Measurements from ENCODE around the gene OR8A1. TPM values are rescaled to one million over a fixed set of nuclear protein-coding genes. Genes with fewer than 3 reads are reported as not detected.
A peak's percentile ranks its signal among the peaks of the same experiment; 100 is the strongest.

Gene OR8A1
- total and polyA plus RNA-seq, 2 donors from 2014 or later = not detected

DNA sequence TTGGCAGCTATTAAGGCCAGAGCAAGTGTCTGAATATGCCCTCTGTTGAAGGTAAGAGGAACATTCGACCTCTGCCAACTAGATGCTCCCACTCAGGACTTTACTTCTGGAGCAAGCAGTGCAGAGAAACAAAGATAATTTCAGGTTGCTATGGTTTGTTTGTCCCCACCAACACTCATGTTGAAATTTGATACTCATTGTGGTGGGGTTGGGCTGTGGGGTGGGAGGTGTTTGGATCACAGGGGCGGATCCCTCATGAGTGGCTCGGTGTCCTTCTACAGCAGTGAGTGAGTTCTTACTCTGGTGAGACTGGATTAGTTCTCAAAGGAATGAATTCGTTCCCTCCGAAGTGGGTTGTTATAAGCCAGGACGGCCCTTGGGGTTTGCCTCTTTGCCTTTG lies 12.0 kb downstream of the OR8A1 start:
- Histone ChIP-seq H3K9me3 (ENCODE audit: control insufficient read depth in 2 of 3, insufficient read depth in 1 of 3, low read length in 3 of 3) (no peaks in the 10 kb centered on the region), H3K4me3 (ENCODE audit: low read length in 3 of 3) (no peak overlapping the region), H3K27ac (ENCODE audit: low read depth in 2 of 2, low read length in 2 of 2) (no peak overlapping the region), H3K36me3 (ENCODE audit: control insufficient read depth in 2 of 3, insufficient read depth in 3 of 3, low read length in 3 of 3) (no peaks in the 10 kb centered on the region), H3K9ac (ENCODE audit: low read length in 3 of 3) (no peak overlapping the region), H3K27me3 (ENCODE audit: control insufficient read depth, insufficient read depth, low read length) (no peaks in the 10 kb centered on the region), H3K4me1 (ENCODE audit: control insufficient read depth in 2 of 3, insufficient read depth in 2 of 3, low read depth in 1 of 3, low read length in 3 of 3) (no peaks in the 10 kb centered on the region)
- TF ChIP-seq CTCF (IDR thresholded peaks at IDR 0.05; ENCODE audit: borderline replicate concordance, extremely low read depth, insufficient read depth) = no peak
- intact Hi-C loops (cut with DNase I) = loop anchor here (10.0 kb wide), 1 partner anchor 167 kb away; no protein-coding TSS in a partner anchor
- peak in 3 of 5 donors; percentile 5 to 33 (median 10) for DNase-seq
- no peak for FAIRE-seq

- no peaks in the 10 kb centered on the region for H3K27me3 ChIP-seq (ENCODE audit: control insufficient read depth, insufficient read depth, low read length)
- H3K9me3 ChIP-seq (ENCODE audit: control insufficient read depth in 2 of 3, insufficient read depth in 1 of 3, low read length in 3 of 3) = no peaks in the 10 kb centered on the region
- H3K4me1 ChIP-seq (ENCODE audit: control insufficient read depth in 2 of 3, insufficient read depth in 2 of 3, low read depth in 1 of 3, low read length in 3 of 3) = no peaks in the 10 kb centered on the region
- intact Hi-C loops (cut with DNase I) = loop anchor here (10.0 kb wide), 1 partner anchor 168 kb away; no protein-coding TSS in a partner anchor
- TF ChIP-seq CTCF (IDR thresholded peaks at IDR 0.05; ENCODE audit: borderline replicate concordance, extremely low read depth, insufficient read depth) = no peak
- no peak overlapping the region for H3K4me3 ChIP-seq (ENCODE audit: low read length in 3 of 3)
- DNase-seq = no peak
- no peak for FAIRE-seq
- no peak overlapping the region for H3K9ac ChIP-seq (ENCODE audit: low read length in 3 of 3)
- no peak overlapping the region for H3K27ac ChIP-seq (ENCODE audit: low read depth in 2 of 2, low read length in 2 of 2)
- no peaks in the 10 kb centered on the region for H3K36me3 ChIP-seq (ENCODE audit: control insufficient read depth in 2 of 3, insufficient read depth in 3 of 3, low read length in 3 of 3)
Measured at GRCh38 chr11:124582565-124582964, 12.8 kb downstream of the OR8A1 start.

- FAIRE-seq (no peak), DNase-seq (peak in 2 of 5 donors; percentile 6 to 12)
- H3K9me3 ChIP-seq (ENCODE audit: control insufficient read depth in 2 of 3, insufficient read depth in 1 of 3, low read length in 3 of 3) = no peaks in the 10 kb centered on the region
- no peaks in the 10 kb centered on the region for H3K4me1 ChIP-seq (ENCODE audit: control insufficient read depth in 2 of 3, insufficient read depth in 2 of 3, low read depth in 1 of 3, low read length in 3 of 3)
- H3K27me3 ChIP-seq (ENCODE audit: control insufficient read depth, insufficient read depth, low read length) = no peaks in the 10 kb centered on the region
- H3K36me3 ChIP-seq (ENCODE audit: control insufficient read depth in 2 of 3, insufficient read depth in 3 of 3, low read length in 3 of 3) = no peaks in the 10 kb centered on the region
- intact Hi-C loops (cut with DNase I) = loop anchor here (10.0 kb wide), 1 partner anchor 169 kb away; no protein-coding TSS in a partner anchor
- no peak for TF ChIP-seq CTCF (IDR thresholded peaks at IDR 0.05; ENCODE audit: borderline replicate concordance, extremely low read depth, insufficient read depth)
- no peak overlapping the region for H3K27ac ChIP-seq (ENCODE audit: low read depth in 2 of 2, low read length in 2 of 2)
- no peak overlapping the region for H3K9ac ChIP-seq (ENCODE audit: low read length in 3 of 3)
- H3K4me3 ChIP-seq (ENCODE audit: low read length in 3 of 3) = no peak overlapping the region
Measured at GRCh38 chr11:124583781-124584180, 14.0 kb downstream of the OR8A1 start.
